Esophagus squamous epithelium (tissue), 5 donors: ENCODE measurements around the gene N4BP2. TPM values are rescaled to one million over a fixed set of nuclear protein-coding genes. Genes with fewer than 3 reads are reported as not detected.
"Not testable (repeated sequence)": the region's sequence is repeated elsewhere in the genome, so short reads cannot be mapped to it uniquely, and the experiment has no call there.

Source experiments
- DNase-seq: peaks from one replicate; lab custom pipeline; 2025; lab: John Stamatoyannopoulos, UW
- H3K27ac ChIP-seq, 4 donors: fragments of 200-600 bp; sonication (generic); one replicate each; pipeline ENCODE4 v1.5.1; 2016 to 2019; ENCODE audit warnings: mild to moderate bottlenecking in 1 of 4
- H3K27me3 ChIP-seq, 4 donors: fragments of 200-600 bp; sonication (generic); 1 replicate in 3 of 4; 2 replicates in 1 of 4; pipeline versions ENCODE4 v1.5.1 to v1.6.0; 2017 to 2021; ENCODE audit warnings: antibody characterized with exemption in 1 of 4
- H3K36me3 ChIP-seq, 3 donors: fragments of 200-600 bp; sonication (generic); one replicate each; pipeline ENCODE4 v1.5.1; 2016 to 2019
- H3K4me1 ChIP-seq, 3 donors: fragments of 200-600 bp; sonication (generic); one replicate each; pipeline ENCODE4 v1.5.1; 2017 to 2019
- H3K4me3 ChIP-seq, 4 donors: fragments of 200-600 bp; sonication (generic); 1 replicate in 3 of 4; 2 replicates in 1 of 4; pipeline ENCODE4 v1.5.1; 2016 to 2019; ENCODE audit warnings: mild to moderate bottlenecking in 2 of 4, moderate library complexity in 1 of 4
- H3K9me3 ChIP-seq, 3 donors: fragments of 200-600 bp; sonication (generic); one replicate each; pipeline ENCODE4 v1.5.1; 2016 to 2019
- CTCF ChIP-seq, 6 experiments: fragments of 450-650 bp in 4 of 6; fragments of 200-600 bp in 2 of 6; sonication (generic) in 2 of 6; IDR thresholded peaks; one replicate each; pipeline ENCODE4 v1.5.1; 2016 to 2019; ENCODE audit warnings: antibody characterized with exemption in 6 of 6, mild to moderate bottlenecking in 4 of 6, moderate library complexity in 4 of 6
- POLR2A ChIP-seq, 4 donors: fragments of 450-650 bp; IDR thresholded peaks; one replicate each; pipeline ENCODE4 v1.6.1; 2017; ENCODE audit warnings: antibody characterized with exemption in 4 of 4, mild to moderate bottlenecking in 4 of 4, moderate library complexity in 3 of 4
- WGBS, 2 donors: methylation state at CpG; one replicate each; pipeline ENCODE4 v1.1.5; 2018; 5-methylcytosine and 5-hydroxymethylcytosine counted together
- intact Hi-C: fragments of 100-400 bp; cut with DNase I; formaldehyde crosslinking; loops from one replicate; pipeline ENCODE4 v1.15.0; 2022
- total RNA-seq, 4 donors: library from RNA; depleted of rRNA; stranded (reverse); fragments of >200 nt; gene quantifications; one replicate each; pipeline ENCODE4 v1.1.0, GENCODE V29; 2016
- donor health status: DM: yes; HTN: yes; CAD: no.

Gene N4BP2
- total RNA-seq, 4 donors from 2014 or later = 4.2 to 11.1 (median 6.7) TPM

DNA sequence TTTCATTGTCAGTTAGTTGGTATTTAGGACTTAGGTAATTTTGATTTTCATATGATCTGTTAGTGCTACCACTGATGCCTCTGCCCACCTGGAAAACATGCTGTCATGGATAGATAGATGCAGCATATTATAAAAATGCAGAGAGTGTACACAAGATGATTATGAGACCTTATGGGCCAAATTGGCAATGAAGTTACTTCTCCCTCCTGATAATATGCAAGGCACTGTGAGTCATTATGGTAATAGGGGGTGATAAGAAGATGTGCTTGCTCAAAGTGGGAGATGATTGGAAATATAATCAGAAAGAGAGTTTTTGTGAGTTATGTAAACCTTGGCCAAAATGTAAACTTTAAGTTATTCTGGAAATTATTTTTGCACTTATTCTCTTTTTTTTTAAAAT is 83.5 kb downstream of the N4BP2 start:
- intact Hi-C loops = no loop called here
- Histone ChIP-seq H3K36me3 (peaks cover 0 to 40% (median 0%) of the 10 kb centered on the region in 3 donors), H3K27ac (no peak overlapping the region), H3K4me3 (no peak overlapping the region), H3K27me3 (no peaks in the 10 kb centered on the region), H3K4me1 (no peaks in the 10 kb centered on the region), H3K9me3 (no peaks in the 10 kb centered on the region)
- no peak for DNase-seq
- TF ChIP-seq CTCF (IDR thresholded peaks at IDR 0.05) = no peak
- no peak for TF ChIP-seq POLR2A (IDR thresholded peaks at IDR 0.05)

GRCh38 chr4:40140597-40140996 is 83.9 kb downstream of the N4BP2 start:
- H3K4me1 ChIP-seq, DNase-seq, H3K9me3 ChIP-seq, H3K27me3 ChIP-seq, H3K4me3 ChIP-seq, intact Hi-C loops, H3K27ac ChIP-seq: not testable (repeated sequence)
- H3K36me3 ChIP-seq = peaks cover 0 to 42% (median 0%) of the 10 kb centered on the region in 3 donors
- WGBS, 2 donors = 70 to 92% methylated on average over 2 of the region's 4 CpGs

GRCh38 chr4:40143926-40144508 is 87.4 kb downstream of the N4BP2 start:
- no peak for TF ChIP-seq POLR2A (IDR thresholded peaks at IDR 0.05)
- TF ChIP-seq CTCF (IDR thresholded peaks at IDR 0.05) = no peak
- Histone ChIP-seq H3K4me3 (no peak overlapping the region), H3K36me3 (peaks cover 0 to 29% (median 0%) of the 10 kb centered on the region in 3 donors), H3K9me3 (no peaks in the 10 kb centered on the region), H3K27me3 (no peaks in the 10 kb centered on the region), H3K27ac (no peak overlapping the region), H3K4me1 (no peaks in the 10 kb centered on the region)
- no peak for DNase-seq
- intact Hi-C loops = no loop called here
- 80 to 85% methylated on average over 5 to 6 of the region's 6 CpGs for WGBS, 2 donors

DNA sequence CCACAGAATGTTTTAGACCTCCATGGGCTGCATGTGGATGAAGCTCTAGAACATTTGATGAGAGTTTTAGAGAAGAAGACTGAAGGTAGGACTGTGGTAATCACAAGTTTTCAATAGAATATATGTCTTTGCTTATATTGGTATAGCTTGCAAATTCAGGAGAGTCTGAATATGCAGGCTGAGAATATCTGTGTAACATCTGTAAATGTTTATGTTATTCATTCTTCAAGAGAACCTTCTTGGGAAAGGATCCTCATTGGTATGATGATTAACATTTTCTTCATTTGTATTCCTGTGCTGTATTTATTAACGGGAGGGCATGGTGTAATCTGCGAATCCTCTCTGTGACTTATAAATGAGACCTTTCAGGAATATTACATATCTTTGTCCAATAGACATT is 88.1 kb downstream of the N4BP2 start:
- TF ChIP-seq CTCF (IDR thresholded peaks at IDR 0.05) = no peak
- TF ChIP-seq POLR2A (IDR thresholded peaks at IDR 0.05) = no peak
- 78 to 88% methylated on average over 2 of the region's 2 CpGs for WGBS, 2 donors

GRCh38 chr4:40147490-40147889 is 90.8 kb downstream of the N4BP2 start:
- H3K4me1 ChIP-seq, H3K27ac ChIP-seq, H3K27me3 ChIP-seq, H3K4me3 ChIP-seq, DNase-seq, H3K9me3 ChIP-seq, intact Hi-C loops: not testable (repeated sequence)
- H3K36me3 ChIP-seq = peaks cover 0 to 29% (median 0%) of the 10 kb centered on the region in 3 donors
- no CpG with 5 or more reads among the region's 31 CpGs for WGBS, 2 donors

More for the DNA sequence above, 88.1 kb downstream of the N4BP2 start:
- H3K4me3 ChIP-seq = no peak overlapping the region
- H3K27ac ChIP-seq = no peak overlapping the region
- no peaks in the 10 kb centered on the region for H3K9me3 ChIP-seq
- intact Hi-C loops = no loop called here
- no peak for DNase-seq
- no peaks in the 10 kb centered on the region for H3K4me1 ChIP-seq
- H3K36me3 ChIP-seq = peaks cover 0 to 29% (median 0%) of the 10 kb centered on the region in 3 donors
- no peaks in the 10 kb centered on the region for H3K27me3 ChIP-seq

- Histone ChIP-seq H3K9me3 (no peaks in the 10 kb centered on the region), H3K27ac (no peak overlapping the region), H3K4me1 (no peaks in the 10 kb centered on the region), H3K4me3 (no peak overlapping the region), H3K27me3 (no peaks in the 10 kb centered on the region), H3K36me3 (peaks cover 0 to 4% (median 0%) of the 10 kb centered on the region in 3 donors)
- intact Hi-C loops = loop anchor here (5.0 kb wide), 1 partner anchor 157 kb away; no protein-coding TSS in a partner anchor
- TF ChIP-seq POLR2A (IDR thresholded peaks at IDR 0.05) (no peak), CTCF (IDR thresholded peaks at IDR 0.05) (peak; percentile 52 to 96 (median 90))
- DNase-seq = peak; percentile 11
- 69 to 78% methylated on average over 3 of the region's 3 CpGs for WGBS, 2 donors
Measured at GRCh38 chr4:40149960-40150385, 93.3 kb downstream of the N4BP2 start.
